Islet precursor cell (in vitro differentiated cells): ENCODE data around the gene NUCB1.

Experiments used
- DNase-seq: peaks from one replicate; pipeline ENCODE4 v3.0.0-alpha.2; 2018

NUCB1 gene

DNA sequence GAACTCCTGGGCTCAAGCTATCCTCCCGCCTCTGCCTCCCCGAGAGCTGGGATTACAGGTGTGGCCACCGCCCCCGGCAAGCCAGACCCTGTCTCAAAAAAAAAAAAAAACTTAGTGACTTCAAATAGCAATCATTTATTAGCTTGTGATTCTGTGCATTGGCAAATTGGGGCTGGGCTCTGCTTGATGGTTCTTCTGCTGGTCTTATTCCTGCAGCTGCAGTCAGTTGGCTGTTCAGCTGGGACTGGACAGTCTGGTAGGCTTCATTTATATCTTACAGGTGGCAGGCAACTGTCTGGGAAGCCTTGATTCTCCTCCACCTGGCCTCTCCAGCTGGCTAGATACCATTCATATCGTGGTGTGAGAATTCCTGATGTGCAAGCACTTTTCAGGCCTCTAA, 40.8 kb downstream of the NUCB1 start:
- no peak for DNase-seq

DNA sequence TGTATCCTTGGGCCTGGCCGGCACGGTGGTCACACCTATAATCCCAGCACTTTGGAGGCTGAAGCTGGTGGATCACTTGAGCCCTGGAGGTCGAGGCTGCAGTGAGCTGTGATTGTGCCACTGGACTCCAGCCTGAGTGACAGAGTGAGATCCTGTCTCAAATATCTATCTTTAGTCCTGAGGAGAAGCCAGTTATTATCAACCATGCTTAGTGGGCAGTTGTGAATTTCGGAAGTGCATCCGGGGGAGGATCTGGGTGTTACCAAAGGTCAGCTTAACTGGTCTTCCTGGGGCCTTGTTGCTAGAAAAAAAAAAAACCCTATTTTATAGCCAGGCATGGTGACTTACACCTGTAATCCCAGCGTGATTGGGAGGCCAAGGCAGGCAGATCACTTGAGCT, 43.0 kb downstream of the NUCB1 start:
- no peak for DNase-seq

DNA sequence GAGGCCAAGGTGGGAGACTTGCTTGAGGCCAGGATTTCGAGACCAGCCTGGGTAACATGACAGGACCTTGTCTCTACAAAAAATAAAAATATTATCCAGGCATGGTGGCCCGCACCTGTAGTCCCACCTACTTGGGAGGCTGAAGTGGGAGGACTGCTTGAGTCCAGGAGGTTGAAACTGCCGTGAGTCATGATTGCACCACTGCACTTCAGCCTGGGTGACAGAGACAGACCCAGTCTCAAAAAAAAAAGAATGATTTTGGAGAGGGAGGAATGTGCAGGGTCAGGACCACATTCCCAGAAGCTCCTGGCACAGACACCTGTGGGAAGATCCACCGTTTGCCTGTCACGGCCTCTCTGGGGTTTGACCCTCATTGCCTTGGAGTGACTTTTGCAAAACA, 45.3 kb downstream of the NUCB1 start:
- peak; percentile 60 for DNase-seq

DNA sequence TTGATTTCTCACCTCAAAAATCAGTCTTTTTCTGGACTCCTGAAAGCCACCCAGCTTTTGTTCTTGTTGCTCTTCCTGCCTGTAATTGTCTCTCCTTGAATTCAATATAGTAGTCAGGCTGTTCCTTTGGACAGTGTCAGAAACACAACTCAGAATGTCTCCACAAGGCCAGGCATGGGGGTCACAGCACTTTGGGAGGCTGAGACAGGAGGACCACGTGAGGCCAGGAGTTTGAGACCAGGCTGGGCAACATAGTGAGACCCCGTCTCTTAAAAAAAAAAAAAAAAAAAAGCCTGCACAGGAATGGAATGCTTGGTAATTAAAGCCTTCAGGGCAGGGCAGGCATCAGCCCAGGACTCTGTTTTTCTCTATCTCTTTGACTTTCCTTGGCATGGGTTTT, 45.7 kb downstream of the NUCB1 start:
- DNase-seq, result no peak

DNA sequence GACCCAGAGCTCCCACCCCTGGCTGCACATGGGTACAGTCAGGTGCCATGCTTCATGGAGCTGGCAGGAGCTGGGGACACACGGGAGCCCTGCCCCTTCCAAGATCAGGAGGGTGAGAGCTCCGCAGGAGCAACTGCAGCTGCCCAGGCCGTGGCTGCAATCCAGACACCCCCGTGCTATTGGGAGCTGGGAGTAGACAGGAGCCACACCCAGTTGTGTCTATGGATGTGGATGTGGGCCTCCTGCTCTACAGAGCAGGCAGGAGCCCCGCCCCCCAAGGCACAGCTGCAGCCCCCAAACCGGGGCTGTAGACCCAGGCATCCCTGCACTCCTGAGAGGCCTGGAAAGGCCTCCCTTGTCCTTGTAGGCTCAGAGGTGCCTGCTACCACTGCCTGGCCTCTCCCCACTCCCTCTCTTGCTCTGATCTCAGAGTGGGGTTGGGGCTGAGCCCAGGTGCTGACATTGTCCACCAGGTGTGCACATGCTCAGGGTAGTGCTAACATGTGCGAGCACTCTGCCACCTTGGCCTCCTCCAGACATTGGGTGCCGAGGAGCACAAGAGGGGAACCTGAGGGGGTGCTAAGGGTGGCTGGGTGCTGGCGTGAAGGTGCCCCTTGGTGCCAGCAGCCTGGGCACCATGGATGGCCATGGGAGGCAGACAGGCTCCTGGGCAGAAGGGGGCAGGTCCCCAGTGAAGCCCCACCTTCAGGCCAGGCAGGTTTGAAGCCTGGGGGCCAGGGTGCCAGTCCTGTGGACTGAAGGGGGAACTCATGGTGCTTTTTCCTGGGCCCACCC, 46.5 kb downstream of the NUCB1 start:
- DNase-seq, result no peak

DNA sequence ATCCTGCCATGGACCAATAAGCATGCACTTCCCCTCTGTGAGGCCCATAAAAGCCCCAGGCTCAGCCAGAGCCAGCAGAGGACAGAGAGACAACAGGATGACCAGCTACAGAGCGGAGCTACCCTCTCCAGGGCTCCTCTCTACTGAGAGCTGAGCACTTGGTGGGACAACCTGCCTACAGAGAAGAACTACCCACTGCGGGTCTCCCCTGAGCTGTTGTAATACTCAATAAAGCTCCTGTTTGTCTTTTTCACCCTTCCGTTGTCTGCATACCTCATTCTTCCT, 47.1 kb downstream of the NUCB1 start:
- DNase-seq, result no peak

DNA sequence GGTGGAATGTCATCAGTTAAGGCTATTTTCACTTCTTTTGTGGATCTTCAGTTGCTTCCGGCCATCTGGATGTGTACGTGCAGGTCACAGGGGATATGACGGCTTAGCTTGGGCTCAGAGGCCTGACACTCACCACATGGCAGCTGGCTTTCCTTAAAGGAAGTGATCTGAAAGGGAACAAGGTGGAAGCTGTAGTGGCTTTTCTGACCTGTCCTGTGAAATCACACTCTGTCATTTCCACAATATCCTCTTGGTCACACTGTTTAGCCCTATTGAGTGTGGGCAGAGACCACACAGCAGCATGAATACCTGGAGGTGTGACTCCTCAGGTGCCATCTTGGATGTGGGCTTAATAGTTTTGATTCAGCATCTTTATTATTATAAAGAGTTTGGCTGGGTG, 50.0 kb downstream of the NUCB1 start:
- DNase-seq, result no peak

DNA sequence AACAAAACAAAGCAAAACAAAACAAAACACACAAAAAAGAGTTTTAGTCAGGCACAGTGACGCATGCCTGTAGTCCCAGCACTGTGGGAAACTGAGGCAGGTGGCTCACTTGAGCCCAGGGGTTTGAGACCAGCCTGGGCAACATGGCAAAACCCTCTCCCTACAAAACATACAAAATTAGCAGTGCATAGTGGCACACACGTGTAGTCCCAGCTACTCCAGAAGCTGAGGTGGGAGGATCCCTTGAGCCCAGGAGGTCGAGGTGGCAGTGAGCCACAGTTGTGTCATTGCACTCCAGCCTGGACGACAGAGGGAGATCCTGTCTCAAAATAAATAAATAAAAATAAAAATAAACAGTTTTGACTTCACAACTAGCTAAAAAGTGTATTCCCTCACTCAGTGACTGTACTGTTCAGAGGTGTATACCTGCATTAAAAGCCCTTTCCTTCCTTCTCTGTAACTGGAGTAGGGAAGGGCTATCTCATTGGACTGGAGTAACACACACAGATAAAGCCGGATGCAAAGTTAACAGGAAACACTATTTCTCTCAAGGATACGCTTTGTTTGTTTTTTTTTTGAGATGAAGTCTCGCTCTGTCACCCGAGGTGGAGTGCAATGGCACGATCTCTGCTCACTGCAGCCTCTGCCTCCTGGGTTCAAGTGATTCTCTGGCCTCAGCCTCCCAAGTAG, 50.9 kb downstream of the NUCB1 start:
- DNase-seq, result no peak

DNA sequence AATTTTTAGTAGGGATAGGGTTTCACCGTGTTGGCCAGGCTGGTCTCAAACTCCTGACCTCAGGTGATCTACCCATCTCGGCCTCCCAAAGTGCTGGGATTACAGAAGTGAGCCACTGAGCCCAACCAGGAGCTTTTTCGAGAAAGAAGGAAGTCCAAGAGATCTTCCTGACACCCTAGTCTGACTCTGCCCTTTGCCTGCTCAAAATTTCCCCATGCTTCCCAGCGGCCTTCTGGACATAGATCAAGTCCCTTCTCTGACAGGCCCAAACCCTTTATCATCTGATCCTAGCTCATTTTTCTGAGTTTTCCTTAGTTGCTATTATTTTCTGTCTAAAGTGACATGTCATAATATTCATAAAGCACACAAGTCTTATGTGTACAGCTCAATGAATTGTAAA, 53.0 kb downstream of the NUCB1 start:
- no peak for DNase-seq

DNA sequence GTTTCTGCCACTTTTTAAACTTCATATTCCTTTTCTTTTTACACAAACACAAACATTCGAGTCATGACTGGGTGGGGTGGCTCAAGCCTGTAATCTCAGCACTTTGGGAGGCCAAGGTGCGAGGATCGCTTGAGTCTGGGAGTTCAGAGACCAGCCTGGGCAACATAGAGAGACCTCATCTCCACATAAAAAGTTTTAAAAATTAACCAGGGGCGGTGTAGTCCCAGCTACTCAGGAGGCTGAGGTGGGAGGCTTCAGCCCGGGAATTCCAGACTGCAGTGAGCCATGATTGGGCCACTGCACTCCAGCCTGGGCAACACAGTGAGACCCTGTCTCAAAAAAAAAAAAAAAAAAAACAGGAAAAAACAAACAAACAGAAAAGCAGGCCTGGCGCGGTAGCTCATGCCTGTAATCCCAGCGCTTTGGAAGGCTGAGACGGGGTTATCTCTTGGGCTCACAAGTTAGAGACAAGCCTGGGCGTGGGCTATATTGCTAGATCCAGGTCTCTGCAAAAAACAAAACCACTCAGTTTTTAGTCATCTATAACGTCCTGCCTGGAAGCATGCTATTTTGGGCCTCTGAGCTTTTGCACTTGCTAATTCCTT, 54.0 kb downstream of the NUCB1 start:
- no peak for DNase-seq

DNA sequence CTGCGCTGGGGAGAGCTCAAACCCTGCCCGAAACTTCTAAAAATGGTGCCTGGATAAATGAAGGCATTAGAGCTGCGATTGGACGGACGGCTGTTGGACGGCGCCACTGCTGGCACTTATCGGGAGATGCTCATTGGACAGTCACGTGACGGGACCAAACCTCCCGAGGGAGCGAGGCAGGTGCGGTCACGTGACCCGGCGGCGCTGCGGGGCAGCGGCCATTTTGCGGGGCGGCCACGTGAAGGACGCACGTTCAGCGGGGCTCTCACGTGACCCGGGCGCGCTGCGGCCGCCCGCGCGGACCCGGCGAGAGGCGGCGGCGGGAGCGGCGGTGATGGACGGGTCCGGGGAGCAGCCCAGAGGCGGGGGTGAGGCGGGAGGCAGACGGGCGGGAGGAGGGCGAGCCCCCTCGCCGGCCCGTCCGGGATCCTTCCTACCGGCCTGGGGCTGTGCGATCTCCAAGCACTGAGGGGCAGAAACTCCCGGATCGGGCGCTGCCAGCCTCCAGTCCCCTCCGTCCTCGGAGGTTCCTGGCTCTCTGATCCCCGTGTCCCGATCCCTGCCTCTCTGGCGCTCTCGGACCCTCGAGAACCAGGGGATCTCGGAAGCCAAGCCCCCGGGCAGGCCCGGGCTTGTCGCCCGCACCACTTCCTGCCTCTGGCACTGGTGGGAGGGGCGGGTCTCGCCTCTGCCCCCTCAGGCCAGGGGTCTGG, 54.6 kb downstream of the NUCB1 start, which contains the start of gene BAX:
Gene BAX, plus strand, starts transcription at position 281 of the 713 bp plus-strand sequence. Its CDS starts 54 bp downstream, at position 335.
- peak; percentile 98 for DNase-seq

DNA sequence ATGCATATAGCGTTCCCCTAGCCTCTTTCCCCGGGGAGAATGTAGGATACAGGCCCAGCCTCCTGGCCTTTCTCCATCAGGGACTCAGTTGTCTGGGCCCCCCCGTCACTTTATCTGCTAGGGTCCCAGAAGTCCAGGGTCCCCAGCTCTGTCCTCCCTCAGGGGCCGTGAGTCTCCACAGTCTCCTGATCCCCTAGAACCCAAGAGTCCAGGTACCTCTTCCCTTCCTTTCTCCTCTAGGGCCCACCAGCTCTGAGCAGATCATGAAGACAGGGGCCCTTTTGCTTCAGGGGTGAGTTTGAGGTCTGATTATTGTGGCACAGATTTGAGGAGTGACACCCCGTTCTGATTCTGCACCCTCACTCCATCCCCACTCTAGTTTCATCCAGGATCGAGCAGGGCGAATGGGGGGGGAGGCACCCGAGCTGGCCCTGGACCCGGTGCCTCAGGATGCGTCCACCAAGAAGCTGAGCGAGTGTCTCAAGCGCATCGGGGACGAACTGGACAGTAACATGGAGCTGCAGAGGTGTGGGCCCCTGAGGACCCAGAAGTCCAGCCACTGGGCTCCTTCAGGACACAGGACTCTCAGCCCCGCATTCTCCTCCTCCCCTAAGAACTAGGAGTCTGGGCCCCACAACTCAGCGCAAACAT, 55.3 kb downstream of the NUCB1 start:
- DNase-seq, result no peak

DNA sequence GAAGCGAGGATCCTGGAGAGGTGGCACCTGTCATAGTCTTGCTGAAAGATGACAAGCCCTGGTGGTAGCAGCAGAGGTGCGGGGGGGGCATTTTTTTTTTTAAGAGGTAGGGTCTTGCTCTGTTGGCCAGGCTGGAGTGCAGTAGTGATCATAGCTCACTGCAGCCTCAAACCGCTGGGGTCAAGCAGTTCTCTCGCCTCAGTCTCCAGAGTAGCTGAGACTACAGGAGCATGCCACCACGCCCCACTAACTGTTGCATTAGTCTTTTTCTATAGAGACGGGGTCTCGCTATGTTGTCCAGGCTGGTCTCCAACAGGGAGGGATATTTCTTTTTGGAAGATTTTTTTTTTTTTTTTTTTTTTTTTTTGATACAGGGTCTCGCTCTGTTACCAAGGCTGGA, 57.9 kb downstream of the NUCB1 start:
- no peak for DNase-seq

DNA sequence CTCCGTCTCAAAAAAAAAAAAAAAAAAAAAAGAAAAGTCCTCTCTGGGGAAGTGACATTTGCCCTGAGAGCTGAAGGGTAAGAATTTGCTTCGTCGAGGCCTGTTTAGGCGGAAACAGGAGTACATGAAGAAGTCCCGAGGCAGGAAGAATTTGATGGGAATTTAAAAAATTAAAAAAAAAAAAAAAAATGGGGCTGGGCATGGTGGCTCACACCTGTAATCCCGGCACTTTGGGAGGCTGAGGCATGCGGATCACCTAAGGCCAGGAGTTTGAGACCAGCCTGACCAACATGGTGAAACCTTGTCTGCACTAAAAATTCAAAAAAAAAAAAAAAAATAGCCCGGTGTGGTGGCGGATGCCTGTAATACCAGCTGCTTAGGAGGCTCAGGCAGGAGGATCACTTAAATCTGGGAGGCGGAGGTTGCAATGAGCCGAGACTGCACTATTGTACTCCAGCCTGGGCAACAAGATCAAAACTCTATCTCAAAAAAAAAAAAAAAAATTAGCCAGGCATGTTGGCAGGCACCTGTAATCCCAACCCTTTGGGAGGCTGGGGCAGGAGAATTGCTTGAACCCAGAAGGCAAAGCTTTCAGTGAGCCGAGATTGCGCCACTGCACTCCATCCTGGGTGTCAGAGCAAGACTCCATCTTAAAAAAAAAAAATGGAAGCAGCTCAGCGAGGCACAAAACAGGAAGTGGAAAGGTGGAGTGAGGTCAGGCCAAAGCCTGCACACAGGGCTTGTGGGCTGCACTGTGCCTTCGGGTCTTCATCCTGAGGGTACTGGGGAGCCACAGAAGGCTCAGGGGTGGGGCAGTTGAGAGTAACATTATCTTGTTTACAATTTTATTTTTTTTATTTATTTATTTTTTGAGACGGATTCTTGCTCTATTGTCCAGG, 59.5 kb downstream of the NUCB1 start:
- no peak for DNase-seq

DNA sequence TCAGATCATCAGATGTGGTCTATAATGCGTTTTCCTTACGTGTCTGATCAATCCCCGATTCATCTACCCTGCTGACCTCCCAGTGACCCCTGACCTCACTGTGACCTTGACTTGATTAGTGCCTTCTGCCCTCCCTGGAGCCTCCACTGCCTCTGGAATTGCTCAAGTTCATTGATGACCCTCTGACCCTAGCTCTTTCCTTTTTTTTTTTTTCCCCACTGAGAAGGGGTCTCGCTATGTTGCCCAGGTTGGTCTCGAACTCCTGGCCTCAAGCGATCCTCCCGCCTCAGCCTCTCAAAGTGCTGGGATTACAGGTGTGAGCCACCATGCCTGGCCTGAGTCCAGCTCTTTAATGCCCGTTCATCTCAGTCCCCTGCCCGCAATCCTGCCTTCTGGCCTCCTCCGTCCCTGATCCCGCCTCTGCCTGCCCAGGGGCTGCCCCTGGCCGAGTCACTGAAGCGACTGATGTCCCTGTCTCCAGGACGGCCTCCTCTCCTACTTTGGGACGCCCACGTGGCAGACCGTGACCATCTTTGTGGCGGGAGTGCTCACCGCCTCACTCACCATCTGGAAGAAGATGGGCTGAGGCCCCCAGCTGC, 61.0 kb downstream of the NUCB1 start:
- peak; percentile 67 for DNase-seq

DNA sequence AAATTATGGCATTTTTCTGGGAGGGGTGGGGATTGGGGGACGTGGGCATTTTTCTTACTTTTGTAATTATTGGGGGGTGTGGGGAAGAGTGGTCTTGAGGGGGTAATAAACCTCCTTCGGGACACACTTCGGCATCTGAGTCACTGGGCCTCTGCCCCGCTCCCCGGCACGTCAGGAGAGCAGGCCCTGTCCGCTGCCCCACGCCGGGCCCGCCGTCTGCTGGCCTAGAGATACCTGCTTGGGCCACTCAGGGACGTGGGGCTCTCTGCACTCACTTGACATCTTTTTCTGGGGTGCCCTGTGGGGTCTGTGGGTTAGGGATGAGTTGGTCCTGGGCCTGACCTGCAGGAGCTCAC, 61.5 kb downstream of the NUCB1 start:
- peak; percentile 64 for DNase-seq

DNA sequence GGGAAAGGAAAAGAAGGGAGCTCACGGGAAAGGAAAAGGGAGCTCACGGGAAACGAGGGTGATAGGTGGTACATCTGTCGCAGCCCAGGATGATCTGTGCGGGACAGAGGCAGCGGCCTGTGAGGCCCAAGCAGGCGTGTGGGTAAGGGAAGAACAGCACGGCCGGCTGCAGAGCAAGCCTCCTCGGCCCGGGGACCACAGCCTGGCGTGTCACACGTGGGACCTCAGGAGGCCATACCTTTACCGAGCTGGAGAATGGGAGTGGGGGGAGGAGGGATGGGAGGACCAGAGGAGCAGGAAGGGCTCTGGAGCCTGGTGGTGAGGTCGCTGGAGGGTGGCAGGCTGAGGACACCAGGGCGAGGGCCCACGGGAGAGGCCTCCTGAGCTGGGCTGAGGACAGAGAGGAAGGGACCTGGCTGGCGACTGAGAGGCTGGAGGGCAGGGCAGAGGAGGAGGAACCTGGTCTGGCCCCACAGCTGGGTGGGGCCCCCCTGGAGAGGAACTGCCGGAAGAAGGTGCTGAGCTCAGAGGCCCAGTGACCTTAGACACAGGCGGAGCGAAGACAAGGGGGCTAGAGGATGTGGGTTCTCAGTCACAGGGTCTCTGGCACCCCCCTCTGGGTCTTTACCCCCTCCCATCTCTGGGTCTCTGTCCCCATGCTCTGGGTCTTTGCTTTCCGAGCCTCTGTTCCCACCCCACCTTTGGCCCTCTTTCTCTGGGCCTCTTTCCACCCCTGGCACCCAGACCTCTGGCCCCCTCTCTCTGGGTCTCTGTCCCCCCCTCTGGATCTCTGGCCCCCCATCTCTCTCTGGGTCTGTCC, 62.1 kb downstream of the NUCB1 start:
- DNase-seq, result peak; percentile 80

DNA sequence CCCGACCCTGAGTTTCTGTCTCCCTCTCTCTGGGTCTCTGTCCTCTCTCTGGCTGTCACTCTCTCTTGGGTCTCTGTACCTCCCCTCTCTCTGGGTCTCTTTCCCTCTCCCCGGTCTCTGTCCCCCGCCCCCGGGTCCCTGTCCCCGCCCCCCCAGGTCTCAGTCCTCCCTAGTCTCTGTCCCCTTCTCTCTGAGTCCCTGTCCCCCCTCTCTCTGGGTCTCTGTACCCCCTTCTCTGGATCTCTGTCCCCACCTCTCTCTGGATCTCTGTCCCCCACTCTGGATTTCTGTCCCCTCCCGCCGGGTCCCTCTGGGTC, 62.7 kb downstream of the NUCB1 start:
- DNase-seq, result no peak

DNA sequence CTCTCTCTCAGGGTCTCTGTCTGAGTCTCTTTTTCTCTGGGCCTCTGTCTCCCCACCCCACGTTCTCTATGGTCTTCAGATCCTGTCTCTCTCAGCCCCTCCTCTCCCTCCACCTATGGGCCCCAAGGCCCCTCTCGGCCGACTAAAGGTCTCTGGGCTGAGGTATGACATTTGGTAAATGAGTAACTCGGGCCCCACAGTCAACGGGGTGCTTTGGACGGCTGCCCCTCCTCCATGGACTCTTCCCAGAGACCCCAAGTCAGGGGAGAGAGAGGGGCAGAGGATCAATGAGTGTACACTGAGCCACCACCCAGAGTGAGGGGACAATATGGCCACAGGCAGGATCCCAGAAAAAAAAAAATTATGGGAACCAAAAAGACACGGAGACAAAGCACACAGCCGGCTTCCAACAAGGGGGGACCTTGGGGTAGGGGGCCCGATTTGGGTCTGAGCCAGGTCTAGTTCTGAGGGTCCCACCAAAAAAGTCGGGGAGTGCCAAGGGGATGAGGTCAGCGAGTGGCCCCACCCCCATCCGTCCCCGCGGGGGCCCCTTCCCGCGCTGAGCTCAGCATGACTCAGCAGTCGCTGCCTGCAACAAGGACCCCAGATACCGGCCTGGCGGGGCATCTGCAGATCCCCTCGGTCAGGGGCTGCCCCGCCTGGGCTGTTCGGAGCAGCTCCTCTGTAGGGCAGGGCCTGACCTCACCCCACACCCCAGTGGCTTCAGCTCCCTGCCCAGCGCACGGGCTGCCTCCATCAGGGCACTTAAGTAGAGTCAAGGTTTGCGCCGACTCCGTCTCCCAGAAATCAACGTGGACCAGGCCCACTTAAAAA, 63.5 kb downstream of the NUCB1 start:
- peak; percentile 92 for DNase-seq
